ENCODE results near the gene FAM3B. TPM values are rescaled to one million over a fixed set of nuclear protein-coding genes. Genes with fewer than 3 reads are reported as not detected.

FAM3B gene
- total and polyA plus RNA-seq, 9 of the 15 experiments (the other 6 are each of a cell fraction or from before 2014, with no cell fraction given) = 0.04 to 0.18 (median 0.12) TPM; not detected in 5

- TF ChIP-seq, protein P1, sequence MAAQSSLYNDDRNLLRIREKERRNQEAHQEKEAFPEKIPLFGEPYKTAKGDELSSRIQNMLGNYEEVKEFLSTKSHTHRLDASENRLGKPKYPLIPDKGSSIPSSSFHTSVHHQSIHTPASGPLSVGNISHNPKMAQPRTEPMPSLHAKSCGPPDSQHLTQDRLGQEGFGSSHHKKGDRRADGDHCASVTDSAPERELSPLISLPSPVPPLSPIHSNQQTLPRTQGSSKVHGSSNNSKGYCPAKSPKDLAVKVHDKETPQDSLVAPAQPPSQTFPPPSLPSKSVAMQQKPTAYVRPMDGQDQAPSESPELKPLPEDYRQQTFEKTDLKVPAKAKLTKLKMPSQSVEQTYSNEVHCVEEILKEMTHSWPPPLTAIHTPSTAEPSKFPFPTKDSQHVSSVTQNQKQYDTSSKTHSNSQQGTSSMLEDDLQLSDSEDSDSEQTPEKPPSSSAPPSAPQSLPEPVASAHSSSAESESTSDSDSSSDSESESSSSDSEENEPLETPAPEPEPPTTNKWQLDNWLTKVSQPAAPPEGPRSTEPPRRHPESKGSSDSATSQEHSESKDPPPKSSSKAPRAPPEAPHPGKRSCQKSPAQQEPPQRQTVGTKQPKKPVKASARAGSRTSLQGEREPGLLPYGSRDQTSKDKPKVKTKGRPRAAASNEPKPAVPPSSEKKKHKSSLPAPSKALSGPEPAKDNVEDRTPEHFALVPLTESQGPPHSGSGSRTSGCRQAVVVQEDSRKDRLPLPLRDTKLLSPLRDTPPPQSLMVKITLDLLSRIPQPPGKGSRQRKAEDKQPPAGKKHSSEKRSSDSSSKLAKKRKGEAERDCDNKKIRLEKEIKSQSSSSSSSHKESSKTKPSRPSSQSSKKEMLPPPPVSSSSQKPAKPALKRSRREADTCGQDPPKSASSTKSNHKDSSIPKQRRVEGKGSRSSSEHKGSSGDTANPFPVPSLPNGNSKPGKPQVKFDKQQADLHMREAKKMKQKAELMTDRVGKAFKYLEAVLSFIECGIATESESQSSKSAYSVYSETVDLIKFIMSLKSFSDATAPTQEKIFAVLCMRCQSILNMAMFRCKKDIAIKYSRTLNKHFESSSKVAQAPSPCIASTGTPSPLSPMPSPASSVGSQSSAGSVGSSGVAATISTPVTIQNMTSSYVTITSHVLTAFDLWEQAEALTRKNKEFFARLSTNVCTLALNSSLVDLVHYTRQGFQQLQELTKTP (IDR thresholded peaks at IDR 0.05; ENCODE audit: low read depth in 1 of 2, partially characterized antibody in 2 of 2) = no peak
- no peak for TF ChIP-seq DEAF1 (CRISPR knock-in tag; IDR thresholded peaks at IDR 0.05)
- no peak for TF ChIP-seq RBM14 (IDR thresholded peaks at IDR 0.05; ENCODE audit: borderline replicate concordance, insufficient read depth, low read depth, low read length)
- TF ChIP-seq ZNF668 (CRISPR knock-in tag; IDR thresholded peaks at IDR 0.05) = no peak
- TF ChIP-seq NFYB (IDR thresholded peaks at IDR 0.05; ENCODE audit: extremely low read depth, insufficient read length) = no peak
- TF ChIP-seq GTF2E2 (tag; IDR thresholded peaks at IDR 0.05) = no peak
- no peak for TF ChIP-seq GATAD2B (IDR thresholded peaks at IDR 0.05; ENCODE audit: borderline replicate concordance)
- TF ChIP-seq ZNF280A (IDR thresholded peaks at IDR 0.05; ENCODE audit: low read depth, partially characterized antibody) = no peak
- no peak for TF ChIP-seq HNRNPUL1 (IDR thresholded peaks at IDR 0.05; ENCODE audit: low read length)
- TF ChIP-seq EZH2 (IDR thresholded peaks at IDR 0.05; ENCODE audit: borderline replicate concordance, low read depth, low read length) = no peak
Measured at GRCh38 chr21:41346758-41347157, 30.2 kb downstream of the FAM3B start (continued).
